ENCODE results near the gene DLGAP1.

- TF ChIP-seq, protein P1, sequence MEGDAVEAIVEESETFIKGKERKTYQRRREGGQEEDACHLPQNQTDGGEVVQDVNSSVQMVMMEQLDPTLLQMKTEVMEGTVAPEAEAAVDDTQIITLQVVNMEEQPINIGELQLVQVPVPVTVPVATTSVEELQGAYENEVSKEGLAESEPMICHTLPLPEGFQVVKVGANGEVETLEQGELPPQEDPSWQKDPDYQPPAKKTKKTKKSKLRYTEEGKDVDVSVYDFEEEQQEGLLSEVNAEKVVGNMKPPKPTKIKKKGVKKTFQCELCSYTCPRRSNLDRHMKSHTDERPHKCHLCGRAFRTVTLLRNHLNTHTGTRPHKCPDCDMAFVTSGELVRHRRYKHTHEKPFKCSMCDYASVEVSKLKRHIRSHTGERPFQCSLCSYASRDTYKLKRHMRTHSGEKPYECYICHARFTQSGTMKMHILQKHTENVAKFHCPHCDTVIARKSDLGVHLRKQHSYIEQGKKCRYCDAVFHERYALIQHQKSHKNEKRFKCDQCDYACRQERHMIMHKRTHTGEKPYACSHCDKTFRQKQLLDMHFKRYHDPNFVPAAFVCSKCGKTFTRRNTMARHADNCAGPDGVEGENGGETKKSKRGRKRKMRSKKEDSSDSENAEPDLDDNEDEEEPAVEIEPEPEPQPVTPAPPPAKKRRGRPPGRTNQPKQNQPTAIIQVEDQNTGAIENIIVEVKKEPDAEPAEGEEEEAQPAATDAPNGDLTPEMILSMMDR (IDR thresholded peaks at IDR 0.05): no peak
- TF ChIP-seq ZFX (IDR thresholded peaks at IDR 0.05; ENCODE audit: borderline replicate concordance): no peak
Observed at GRCh38 chr18:3950668-3951404, 504.3 kb downstream of the DLGAP1 start.
